Gastrocnemius medialis (tissue), 4 donors: Measurements from ENCODE around the gene C5orf58. TPM values are rescaled to one million over a fixed set of nuclear protein-coding genes. Genes with fewer than 3 reads are reported as not detected.
"Not testable (repeated sequence)": the region's sequence is repeated elsewhere in the genome, so short reads cannot be mapped to it uniquely, and the experiment has no call there.

ENCODE experiments used
- ATAC-seq, 2 donors: fragments of 150-250 bp; one replicate each; pipeline ENCODE4 v1.9.1; 2016
- DNase-seq, 2 donors: peaks; one replicate each; pipeline ENCODE4 v3.0.0-alpha.2; 2019
- H3K27ac ChIP-seq, 4 donors: fragments of 200-600 bp; sonication (generic); 1 replicate in 1 of 4; 2 replicates in 3 of 4; pipeline ENCODE4 v1.5.1; 2016 to 2018; ENCODE audit warnings: mild to moderate bottlenecking in 2 of 4, moderate library complexity in 1 of 4
- H3K27me3 ChIP-seq, 3 donors: fragments of 200-600 bp; sonication (generic) in 2 of 3; 1 replicate in 1 of 3; 2 replicates in 2 of 3; pipeline versions ENCODE4 v1.5.1 to v1.6.0; 2016 to 2019; ENCODE audit warnings: mild to moderate bottlenecking in 1 of 3, moderate library complexity in 1 of 3
- H3K36me3 ChIP-seq, 2 donors: fragments of 200-600 bp; sonication (generic) in 1 of 2; one replicate each; pipeline ENCODE4 v1.5.1; 2017 to 2018
- H3K4me1 ChIP-seq, 2 donors: fragments of 200-600 bp; sonication (generic) in 1 of 2; one replicate each; pipeline ENCODE4 v1.5.1; 2016 to 2017; ENCODE audit warnings: mild to moderate bottlenecking in 2 of 2
- H3K4me3 ChIP-seq, 4 donors: fragments of 200-600 bp; sonication (generic) in 3 of 4; 1 replicate in 1 of 4; 2 replicates in 3 of 4; pipeline ENCODE4 v1.5.1; 2016 to 2019; ENCODE audit warnings: mild to moderate bottlenecking in 2 of 4
- H3K9me3 ChIP-seq, 3 donors: fragments of 200-600 bp; sonication (generic) in 2 of 3; 1 replicate in 1 of 3; 2 replicates in 2 of 3; pipeline ENCODE4 v1.5.1; 2016 to 2019
- CTCF ChIP-seq, 5 experiments: fragments of 450-650 bp in 3 of 5; fragments of 200-600 bp in 2 of 5; sonication (generic) in 2 of 5; IDR thresholded peaks in 4 of 5; conservative IDR thresholded peaks in 1 of 5; 1 replicate in 4 of 5; 2 replicates in 1 of 5; pipeline ENCODE4 v1.5.1; 2016 to 2019; ENCODE audit warnings: antibody characterized with exemption in 5 of 5, mild to moderate bottlenecking in 3 of 5, moderate library complexity in 3 of 5
- POLR2A ChIP-seq, 2 donors: fragments of 450-650 bp; IDR thresholded peaks; one replicate each; pipeline ENCODE4 v1.6.1; 2017; ENCODE audit warnings: antibody characterized with exemption in 2 of 2, mild to moderate bottlenecking in 2 of 2, moderate library complexity in 2 of 2
- in situ Hi-C, 4 donors: fragments of 200-750 bp; cut with MboI; loops; one replicate each; pipeline versions ENCODE4 v1.15.0 to v1.8.0; 2017; ENCODE audit warnings: low sequenced_read_pairs in 4 of 4
- intact Hi-C: fragments of 100-400 bp; cut with DNase I; formaldehyde crosslinking; loops from one replicate; pipeline ENCODE4 v1.15.1; 2023; ENCODE audit warnings: low total_unique reads
- total RNA-seq, 4 donors: library from RNA; depleted of rRNA; stranded (reverse); fragments of >200 nt; gene quantifications; one replicate each; pipeline versions ENCODE4 v1.1.0 to v1.2.3, GENCODE V29; 2016

C5orf58 gene
- total RNA-seq, 4 donors from 2014 or later, result not detected

GRCh38 chr5:170228762-170229435, 3.9 kb upstream of the C5orf58 start:
- Histone ChIP-seq H3K9me3 (no peaks in the 10 kb centered on the region), H3K27me3 (no peaks in the 10 kb centered on the region), H3K4me1 (no peaks in the 10 kb centered on the region), H3K36me3 (no peaks in the 10 kb centered on the region), H3K4me3 (no peak overlapping the region), H3K27ac (peak overlapping the region in 1 of 4 donors; percentile 4)
- in situ Hi-C loops (loop anchor here in 2 of 4 donors (5.0 to 10.0 kb wide), 3 partner anchors 116 to 196 kb away; no protein-coding TSS in a partner anchor), intact Hi-C loops (loop anchor here (5.0 to 10.0 kb wide), 4 partner anchors 38 to 406 kb away; no protein-coding TSS in a partner anchor)
- ATAC-seq (peak; percentile 56 to 64), DNase-seq (peak; percentile 11 to 31)
- TF ChIP-seq POLR2A (IDR thresholded peaks at IDR 0.05) (no peak), CTCF (IDR thresholded peaks at IDR 0.05 in 4 of 5, conservative IDR thresholded peaks at IDR 0.05 in 1 of 5) (no peak)

GRCh38 chr5:170233358-170233892, 640 bp downstream of the C5orf58 start:
- Histone ChIP-seq H3K27ac (no peak overlapping the region), H3K36me3 (no peaks in the 10 kb centered on the region), H3K4me1 (no peaks in the 10 kb centered on the region), H3K27me3 (no peaks in the 10 kb centered on the region), H3K9me3 (no peaks in the 10 kb centered on the region), H3K4me3 (no peak overlapping the region)
- in situ Hi-C loops, result no loop called here
- DNase-seq (no peak), ATAC-seq (no peak)
- intact Hi-C loops, result no loop called here
- TF ChIP-seq CTCF (IDR thresholded peaks at IDR 0.05 in 4 of 5, conservative IDR thresholded peaks at IDR 0.05 in 1 of 5) (no peak), POLR2A (IDR thresholded peaks at IDR 0.05) (no peak)

GRCh38 chr5:170235876-170236864, 3.4 kb downstream of the C5orf58 start:
- in situ Hi-C loops (no loop called here), intact Hi-C loops (no loop called here)
- no peak for ATAC-seq
- H3K4me1 ChIP-seq, result no peaks in the 10 kb centered on the region
- H3K36me3 ChIP-seq, result no peaks in the 10 kb centered on the region
- no peak for DNase-seq
- H3K4me3 ChIP-seq, result no peak overlapping the region
- no peak overlapping the region for H3K27ac ChIP-seq
- H3K27me3 ChIP-seq, result no peaks in the 10 kb centered on the region
- H3K9me3 ChIP-seq, result no peaks in the 10 kb centered on the region
- no peak for TF ChIP-seq CTCF (IDR thresholded peaks at IDR 0.05 in 4 of 5, conservative IDR thresholded peaks at IDR 0.05 in 1 of 5)
- no peak for TF ChIP-seq POLR2A (IDR thresholded peaks at IDR 0.05)

GRCh38 chr5:170238456-170239196, 5.8 kb downstream of the C5orf58 start:
- Histone ChIP-seq H3K36me3 (no peaks in the 10 kb centered on the region), H3K27ac (peak overlapping the region in 3 of 4 donors; percentile 29 to 55 (median 39)), H3K4me3 (no peak overlapping the region), H3K9me3 (no peaks in the 10 kb centered on the region), H3K4me1 (no peaks in the 10 kb centered on the region), H3K27me3 (no peaks in the 10 kb centered on the region)
- intact Hi-C loops, result no loop called here
- TF ChIP-seq CTCF (IDR thresholded peaks at IDR 0.05 in 4 of 5, conservative IDR thresholded peaks at IDR 0.05 in 1 of 5) (no peak), POLR2A (IDR thresholded peaks at IDR 0.05) (peak in 1 of 2 donors; percentile 11)
- ATAC-seq (peak; percentile 74 to 79), DNase-seq (no peak)
- in situ Hi-C loops, result no loop called here

- in situ Hi-C loops, H3K9me3 ChIP-seq, H3K4me1 ChIP-seq, H3K4me3 ChIP-seq, DNase-seq, H3K27ac ChIP-seq, intact Hi-C loops, H3K27me3 ChIP-seq, ATAC-seq, H3K36me3 ChIP-seq: not testable (repeated sequence)
Measured at GRCh38 chr5:170245436-170245835, 12.7 kb downstream of the C5orf58 start.
